ENCODE results near the gene RAB3D.

RAB3D gene

GRCh38 chr19:11324079-11324661, 15.3 kb downstream of the RAB3D start (continued):
- TF ChIP-seq, protein P1, sequence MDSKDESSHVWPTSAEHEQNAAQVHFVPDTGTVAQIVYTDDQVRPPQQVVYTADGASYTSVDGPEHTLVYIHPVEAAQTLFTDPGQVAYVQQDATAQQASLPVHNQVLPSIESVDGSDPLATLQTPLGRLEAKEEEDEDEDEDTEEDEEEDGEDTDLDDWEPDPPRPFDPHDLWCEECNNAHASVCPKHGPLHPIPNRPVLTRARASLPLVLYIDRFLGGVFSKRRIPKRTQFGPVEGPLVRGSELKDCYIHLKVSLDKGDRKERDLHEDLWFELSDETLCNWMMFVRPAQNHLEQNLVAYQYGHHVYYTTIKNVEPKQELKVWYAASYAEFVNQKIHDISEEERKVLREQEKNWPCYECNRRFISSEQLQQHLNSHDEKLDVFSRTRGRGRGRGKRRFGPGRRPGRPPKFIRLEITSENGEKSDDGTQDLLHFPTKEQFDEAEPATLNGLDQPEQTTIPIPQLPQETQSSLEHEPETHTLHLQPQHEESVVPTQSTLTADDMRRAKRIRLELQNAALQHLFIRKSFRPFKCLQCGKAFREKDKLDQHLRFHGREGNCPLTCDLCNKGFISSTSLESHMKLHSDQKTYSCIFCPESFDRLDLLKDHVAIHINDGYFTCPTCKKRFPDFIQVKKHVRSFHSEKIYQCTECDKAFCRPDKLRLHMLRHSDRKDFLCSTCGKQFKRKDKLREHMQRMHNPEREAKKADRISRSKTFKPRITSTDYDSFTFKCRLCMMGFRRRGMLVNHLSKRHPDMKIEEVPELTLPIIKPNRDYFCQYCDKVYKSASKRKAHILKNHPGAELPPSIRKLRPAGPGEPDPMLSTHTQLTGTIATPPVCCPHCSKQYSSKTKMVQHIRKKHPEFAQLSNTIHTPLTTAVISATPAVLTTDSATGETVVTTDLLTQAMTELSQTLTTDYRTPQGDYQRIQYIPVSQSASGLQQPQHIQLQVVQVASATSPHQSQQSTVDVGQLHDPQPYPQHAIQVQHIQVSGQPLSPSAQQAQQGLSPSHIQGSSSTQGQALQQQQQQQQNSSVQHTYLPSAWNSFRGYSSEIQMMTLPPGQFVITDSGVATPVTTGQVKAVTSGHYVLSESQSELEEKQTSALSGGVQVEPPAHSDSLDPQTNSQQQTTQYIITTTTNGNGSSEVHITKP (tag by site-specific recombination; IDR thresholded peaks at IDR 0.05): peak; percentile 96
- TF ChIP-seq ZNF660 (tag by site-specific recombination; IDR thresholded peaks at IDR 0.05) (peak; percentile 80; the same call in 1 of the 2 replicates), ZNF2 (tag by site-specific recombination; IDR thresholded peaks at IDR 0.05) (peak; percentile 33; the same call in 1 of the 2 replicates), ZBTB48 (tag by site-specific recombination; IDR thresholded peaks at IDR 0.05) (peak; percentile 84), ZNF629 (tag by site-specific recombination; IDR thresholded peaks at IDR 0.05) (peak; percentile 64), ZNF24 (tag by site-specific recombination; IDR thresholded peaks at IDR 0.05) (peak; percentile 37; the same call in 1 of the 2 replicates), WT1 (tag by site-specific recombination; IDR thresholded peaks at IDR 0.05) (no peak), ZNF184 (tag by site-specific recombination; IDR thresholded peaks at IDR 0.05) (0 out of 2 replicates have a peak, but pooled peaks have one; percentile 57), ZBTB44 (tag by site-specific recombination; IDR thresholded peaks at IDR 0.05) (peak; percentile 85), ZIC2 (tag by site-specific recombination; IDR thresholded peaks at IDR 0.05) (peak; percentile 50), ZNF221 (tag by site-specific recombination; IDR thresholded peaks at IDR 0.05; ENCODE audit: borderline replicate concordance) (no peak), GFI1B (tag by site-specific recombination; IDR thresholded peaks at IDR 0.05) (no peak), ZFP69B (tag by site-specific recombination; IDR thresholded peaks at IDR 0.05) (peak; percentile 63), ZNF600 (tag by site-specific recombination; IDR thresholded peaks at IDR 0.05) (peak; percentile 71), ZNF324 (tag by site-specific recombination; IDR thresholded peaks at IDR 0.05) (0 out of 2 replicates have a peak, but pooled peaks have one; percentile 42), ZNF518A (tag by site-specific recombination; conservative IDR thresholded peaks at IDR 0.05; ENCODE audit: low read depth) (peak; percentile 32; the same call in 1 of the 2 replicates), ZBTB10 (tag by site-specific recombination; IDR thresholded peaks at IDR 0.05) (peak; percentile 49; the same call in 1 of the 2 replicates), ZNF223 (tag by site-specific recombination; IDR thresholded peaks at IDR 0.05) (no peak), ZSCAN30 (tag by site-specific recombination; IDR thresholded peaks at IDR 0.05) (peak; percentile 77), ZEB2 (tag by site-specific recombination; IDR thresholded peaks at IDR 0.05) (peak; percentile 89)
